BE2C (cell line): ENCODE data around the gene PPP6R2.
A peak's percentile ranks its signal among the peaks of the same experiment; 100 is the strongest.

Source experiments
- DNase-seq: peaks from one replicate; pipeline ENCODE4 v3.0.0-alpha.2; 2020
- H3K27me3 ChIP-seq: fragments of 250-450 bp; sonication (Bioruptor Pico); 2 replicates; pipeline ENCODE4 v1.5.1; 2020; ENCODE audit warnings: mild to moderate bottlenecking
- H3K36me3 ChIP-seq: fragments of 250-450 bp; sonication (Bioruptor Pico); 2 replicates; pipeline ENCODE4 v1.5.1; 2020; ENCODE audit warnings: mild to moderate bottlenecking
- H3K4me1 ChIP-seq: fragments of 250-450 bp; sonication (Bioruptor Pico); 2 replicates; pipeline ENCODE4 v1.5.1; 2020
- H3K4me3 ChIP-seq: 2 replicates; pipeline ENCODE4 v1.5.1; 2011; ENCODE audit warnings: low read depth, low read length
- H3K9me3 ChIP-seq: fragments of 250-450 bp; sonication (Bioruptor Pico); 2 replicates; pipeline ENCODE4 v1.5.1; 2020
- TF ChIP-seq, protein P1 (sequence below): IDR thresholded peaks from 2 replicates; pipeline ENCODE4 v1.5.1; 2012; ENCODE audit warnings: mild to moderate bottlenecking, low read depth, low read length

PPP6R2 gene

DNA sequence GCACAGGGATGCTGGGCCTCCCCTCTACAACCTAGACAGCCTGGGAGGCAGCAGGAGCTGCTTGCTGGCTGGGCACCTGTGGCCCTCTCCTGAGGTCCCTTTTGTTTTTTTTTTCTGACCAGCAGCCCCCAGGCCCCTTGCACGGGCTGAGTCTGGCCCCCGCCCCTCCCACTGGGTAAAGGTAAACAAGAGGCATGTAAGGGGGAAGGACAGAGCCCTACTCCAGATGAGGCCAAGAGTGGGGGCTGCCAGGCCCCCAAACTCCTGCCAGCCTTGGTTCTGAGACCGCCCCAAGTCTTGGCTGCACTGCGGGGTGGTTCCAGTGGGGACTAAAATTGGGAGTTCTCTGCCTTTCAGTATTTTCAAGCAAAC, 44.9 kb upstream of the PPP6R2 start:
- peaks cover 12% of the 10 kb centered on the region for H3K36me3 ChIP-seq

DNA sequence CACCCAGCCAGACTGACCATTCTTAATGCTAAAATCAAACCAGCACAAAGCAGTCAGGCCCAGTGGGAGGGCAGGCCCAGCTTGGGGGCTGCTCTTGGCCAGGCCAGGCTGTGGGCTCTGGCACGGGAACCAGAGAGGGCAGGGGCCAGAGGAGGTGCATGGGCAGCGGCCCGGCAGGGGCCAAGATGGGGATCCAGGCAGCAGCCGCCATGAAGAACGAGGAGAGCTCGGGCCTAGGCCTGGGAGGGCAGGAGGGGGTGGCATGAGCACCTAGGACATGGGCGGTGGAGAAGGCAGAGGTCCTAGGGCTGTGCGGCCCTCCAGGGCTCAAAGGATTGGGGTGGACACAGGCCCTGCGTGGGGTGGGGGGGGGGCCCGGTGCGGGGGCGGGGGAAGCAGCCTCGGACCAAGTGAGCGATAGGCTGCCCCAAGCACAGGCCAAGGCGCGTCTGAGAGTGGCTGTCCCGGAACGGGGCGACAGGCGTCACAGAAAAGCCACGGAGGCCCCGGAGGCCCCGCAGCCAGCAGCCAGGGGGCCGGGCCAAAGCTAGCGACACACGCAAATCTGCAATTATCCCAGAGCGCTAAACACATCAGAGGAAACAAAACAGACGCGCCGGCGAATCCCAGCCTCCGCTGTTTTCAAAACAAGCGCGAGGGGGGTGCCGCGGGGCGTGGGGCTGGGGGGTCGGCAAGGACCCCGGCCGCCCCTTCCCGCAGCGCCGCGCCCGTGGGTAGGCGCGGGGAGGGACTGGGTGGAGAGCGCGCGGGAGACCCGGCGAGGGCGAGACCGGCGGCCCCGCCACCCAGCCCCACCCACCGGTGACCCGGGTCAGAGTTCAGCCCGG, 44.0 kb upstream of the PPP6R2 start:
- peaks cover 50% of the 10 kb centered on the region for H3K4me1 ChIP-seq
- peak; percentile 53 for DNase-seq
- H3K4me3 ChIP-seq = peak overlapping the region; percentile 16
- H3K36me3 ChIP-seq = peaks cover 9% of the 10 kb centered on the region; the same call in 1 of the 2 replicates
- TF ChIP-seq, protein P1, sequence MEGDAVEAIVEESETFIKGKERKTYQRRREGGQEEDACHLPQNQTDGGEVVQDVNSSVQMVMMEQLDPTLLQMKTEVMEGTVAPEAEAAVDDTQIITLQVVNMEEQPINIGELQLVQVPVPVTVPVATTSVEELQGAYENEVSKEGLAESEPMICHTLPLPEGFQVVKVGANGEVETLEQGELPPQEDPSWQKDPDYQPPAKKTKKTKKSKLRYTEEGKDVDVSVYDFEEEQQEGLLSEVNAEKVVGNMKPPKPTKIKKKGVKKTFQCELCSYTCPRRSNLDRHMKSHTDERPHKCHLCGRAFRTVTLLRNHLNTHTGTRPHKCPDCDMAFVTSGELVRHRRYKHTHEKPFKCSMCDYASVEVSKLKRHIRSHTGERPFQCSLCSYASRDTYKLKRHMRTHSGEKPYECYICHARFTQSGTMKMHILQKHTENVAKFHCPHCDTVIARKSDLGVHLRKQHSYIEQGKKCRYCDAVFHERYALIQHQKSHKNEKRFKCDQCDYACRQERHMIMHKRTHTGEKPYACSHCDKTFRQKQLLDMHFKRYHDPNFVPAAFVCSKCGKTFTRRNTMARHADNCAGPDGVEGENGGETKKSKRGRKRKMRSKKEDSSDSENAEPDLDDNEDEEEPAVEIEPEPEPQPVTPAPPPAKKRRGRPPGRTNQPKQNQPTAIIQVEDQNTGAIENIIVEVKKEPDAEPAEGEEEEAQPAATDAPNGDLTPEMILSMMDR = no peak
- H3K9me3 ChIP-seq = no peaks in the 10 kb centered on the region
- no peaks in the 10 kb centered on the region for H3K27me3 ChIP-seq

More for the DNA sequence above, 44.9 kb upstream of the PPP6R2 start:
- H3K9me3 ChIP-seq = no peaks in the 10 kb centered on the region
- TF ChIP-seq, protein P1 = no peak
- H3K27me3 ChIP-seq = no peaks in the 10 kb centered on the region
- peaks cover 50% of the 10 kb centered on the region for H3K4me1 ChIP-seq
- no peak overlapping the region for H3K4me3 ChIP-seq
- no peak for DNase-seq

DNA sequence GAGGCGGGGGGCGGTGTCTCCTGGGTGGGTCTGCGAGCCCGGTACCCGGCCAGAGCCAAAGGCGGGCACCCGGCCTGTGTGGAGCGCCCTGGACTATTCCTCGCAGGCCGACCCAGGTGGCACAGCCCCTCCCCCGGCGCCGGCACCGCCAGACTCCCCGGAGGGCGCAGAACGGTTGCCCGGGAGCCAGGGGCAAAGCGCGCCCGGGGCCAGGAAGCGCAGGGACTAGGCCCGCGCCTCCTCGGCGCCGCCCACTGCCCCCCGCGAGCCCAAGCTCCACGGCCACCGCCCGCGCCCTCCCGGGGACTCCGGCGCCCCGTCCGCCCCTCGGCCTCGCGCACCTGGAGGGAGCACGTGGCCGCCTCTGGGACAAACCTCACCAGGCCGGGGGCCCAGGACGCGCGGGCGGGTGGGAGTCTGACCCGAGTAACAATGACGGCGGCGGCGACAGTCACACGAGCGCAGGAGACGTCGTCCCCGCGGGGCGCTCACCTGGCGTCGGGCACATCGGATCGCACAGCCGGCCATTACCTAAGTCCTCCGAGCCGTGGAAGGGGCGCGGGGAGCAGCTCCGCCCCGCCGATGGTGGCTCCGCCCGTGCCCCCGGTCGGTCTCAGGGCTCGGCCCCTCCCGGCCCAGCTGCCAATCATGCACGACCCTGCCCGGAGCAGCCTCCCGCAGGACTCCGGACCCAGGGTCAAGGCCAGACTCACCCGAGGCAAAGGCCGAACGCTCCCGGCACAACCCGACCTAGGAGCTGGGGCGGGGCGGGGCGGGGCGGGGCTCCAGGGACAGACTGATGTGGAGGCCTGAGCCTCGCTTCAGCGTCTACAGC, 43.1 kb upstream of the PPP6R2 start:
- DNase-seq = no peak
- TF ChIP-seq, protein P1 = no peak
- Histone ChIP-seq H3K4me1 (peaks cover 49% of the 10 kb centered on the region), H3K27me3 (no peaks in the 10 kb centered on the region), H3K9me3 (no peaks in the 10 kb centered on the region), H3K36me3 (peaks cover 9% of the 10 kb centered on the region; the same call in 1 of the 2 replicates), H3K4me3 (peak overlapping the region; percentile 16)

DNA sequence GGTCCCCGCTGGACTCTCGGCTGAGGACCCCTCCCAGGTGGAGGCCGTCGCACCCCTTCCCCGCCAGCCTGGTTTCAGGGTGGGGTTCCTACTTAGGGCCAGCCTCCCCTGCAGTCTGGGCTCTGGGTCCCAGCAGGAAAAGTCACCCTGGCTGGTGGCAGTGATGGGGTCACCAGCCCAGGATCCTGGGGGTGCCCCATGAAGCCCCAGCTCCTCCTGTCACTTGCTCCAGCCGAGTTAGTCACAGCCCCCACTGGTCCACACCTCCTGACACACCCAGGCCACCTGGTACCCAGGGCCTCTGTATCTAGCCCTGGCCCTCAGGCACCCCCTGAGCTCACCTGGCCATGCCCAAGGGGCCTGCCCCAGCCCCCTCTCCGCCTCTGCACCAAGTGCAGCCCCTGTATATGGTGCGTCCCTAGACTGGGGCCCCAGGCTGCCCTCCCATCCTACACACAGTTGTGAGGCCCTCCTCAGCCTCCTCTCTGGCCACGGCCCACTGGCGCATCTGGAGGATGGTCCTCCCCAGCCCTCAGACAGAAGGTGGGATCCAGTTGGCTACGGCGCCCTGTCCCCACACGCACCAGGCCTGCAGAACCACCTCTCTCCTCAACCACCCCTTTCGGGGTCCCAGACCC, 42.4 kb upstream of the PPP6R2 start:
- H3K4me3 ChIP-seq = no peak overlapping the region
- H3K36me3 ChIP-seq = peaks cover 9% of the 10 kb centered on the region; the same call in 1 of the 2 replicates
- H3K27me3 ChIP-seq = no peaks in the 10 kb centered on the region
- no peaks in the 10 kb centered on the region for H3K9me3 ChIP-seq
- peaks cover 52% of the 10 kb centered on the region for H3K4me1 ChIP-seq
- TF ChIP-seq, protein P1 = no peak
- no peak for DNase-seq

DNA sequence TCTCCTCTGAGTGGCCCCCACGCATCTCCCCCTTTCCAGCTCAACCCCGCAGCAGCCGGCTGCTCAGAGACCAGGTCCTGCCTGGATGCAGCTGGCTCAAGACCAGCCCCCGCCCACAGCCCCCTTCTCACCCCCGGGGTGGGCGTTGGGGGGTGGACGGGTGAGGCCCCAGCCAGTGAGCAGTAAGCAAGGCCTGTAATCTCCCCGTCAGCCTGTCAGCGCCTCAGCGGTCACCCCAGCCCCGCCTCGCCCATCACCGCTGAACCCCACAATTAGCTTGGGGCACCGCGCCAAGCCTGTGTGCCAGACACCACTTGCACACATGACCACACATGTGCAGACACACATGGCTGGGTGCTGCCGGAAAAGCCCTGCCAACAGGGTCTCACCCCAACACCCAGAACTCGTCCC, 41.5 kb upstream of the PPP6R2 start:
- TF ChIP-seq, protein P1 = no peak
- peaks cover 52% of the 10 kb centered on the region for H3K4me1 ChIP-seq
- H3K9me3 ChIP-seq = no peaks in the 10 kb centered on the region
- peaks cover 9% of the 10 kb centered on the region; the same call in 1 of the 2 replicates for H3K36me3 ChIP-seq
- peak overlapping the region; percentile 14; the same call in 1 of the 2 replicates for H3K4me3 ChIP-seq
- H3K27me3 ChIP-seq = no peaks in the 10 kb centered on the region
- DNase-seq = peak; percentile 64
